Measurements from ENCODE around the gene SLC9A5. TPM values are rescaled to one million over a fixed set of nuclear protein-coding genes. Genes with fewer than 3 reads are reported as not detected.
A peak's percentile ranks its signal among the peaks of the same experiment; 100 is the strongest.

Gene SLC9A5
- polyA plus RNA-seq, 3 donors = 1.0 TPM; not detected in 2

DNA sequence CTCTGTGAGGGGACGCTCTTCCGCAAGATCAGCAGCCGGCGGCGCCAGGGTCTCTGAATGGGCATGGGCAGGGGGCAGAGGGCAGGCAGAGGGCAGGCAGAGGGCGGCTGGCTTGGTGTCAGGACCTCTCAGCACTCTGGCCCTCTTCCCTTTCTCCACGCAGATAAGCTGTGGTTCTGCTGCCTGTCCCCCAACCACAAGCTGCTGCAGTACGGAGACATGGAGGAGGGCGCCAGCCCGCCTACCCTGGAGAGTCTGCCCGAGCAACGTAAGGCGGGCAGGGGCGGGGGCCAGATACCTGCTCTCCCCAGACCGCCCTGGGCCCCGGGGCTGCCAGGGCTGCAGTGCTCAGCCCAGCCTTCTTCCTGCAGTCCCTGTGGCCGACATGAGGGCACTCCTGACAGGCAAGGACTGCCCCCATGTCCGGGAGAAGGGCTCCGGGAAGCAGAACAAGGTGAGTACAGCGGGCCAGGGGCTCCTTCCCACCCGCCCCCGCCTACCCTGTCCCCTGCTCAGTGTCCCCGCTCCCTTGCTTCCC, 45.8 kb upstream of the SLC9A5 start:
- Mint-ChIP-seq H3K27ac (no peak overlapping the region), H3K4me3 (no peak overlapping the region), H3K27me3 (ENCODE audit: low read depth in 3 of 3) (peaks cover 0 to 3% (median 1%) of the 10 kb centered on the region in 3 donors), H3K9me3 (peaks cover 0 to 2% (median 0%) of the 10 kb centered on the region in 7 donors), H3K4me1 (peaks cover 4% of the 10 kb centered on the region), H3K36me3 (peaks cover 44 to 72% of the 10 kb centered on the region in 2 donors)
- Histone ChIP-seq H3K36me3 (replicated peaks in 1 of 2; ENCODE audit: control insufficient read depth in 1 of 2, insufficient read depth in 2 of 2, low read length in 2 of 2) (peaks cover 46 to 70% of the 10 kb centered on the region in 2 donors), H3K27me3 (ENCODE audit: control insufficient read depth in 2 of 2, insufficient read depth in 2 of 2, low read length in 2 of 2) (no peaks in the 10 kb centered on the region), H3K27ac (ENCODE audit: low read depth in 1 of 2, low read length in 2 of 2) (no peak overlapping the region), H3K4me3 (replicated peaks in 1 of 3; ENCODE audit: low read depth in 2 of 3, low read length in 3 of 3) (no peak overlapping the region), H3K4me2 (replicated peaks; ENCODE audit: extremely low read depth, low read length, poor library complexity, severe bottlenecking) (no peak overlapping the region), H3K9me3 (replicated peaks in 1 of 2; ENCODE audit: control insufficient read depth in 1 of 2, insufficient read depth in 1 of 2, low read length in 2 of 2) (no peaks in the 10 kb centered on the region), H4K20me1 (ENCODE audit: insufficient read depth, low read length) (peaks cover 20% of the 10 kb centered on the region), H3K79me2 (ENCODE audit: insufficient read depth, low read length) (no peaks in the 10 kb centered on the region), H2AFZ (ENCODE audit: insufficient read depth, low read depth, low read length, poor library complexity, severe bottlenecking) (no peak overlapping the region), H3K4me1 (ENCODE audit: control insufficient read depth in 1 of 2, insufficient read depth in 2 of 2, low read length in 2 of 2) (no peaks in the 10 kb centered on the region), H3K9ac (ENCODE audit: insufficient read depth, low read length, poor library complexity, severe bottlenecking) (no peak overlapping the region)
- no peak for DNase-seq
- TF ChIP-seq, protein P1, sequence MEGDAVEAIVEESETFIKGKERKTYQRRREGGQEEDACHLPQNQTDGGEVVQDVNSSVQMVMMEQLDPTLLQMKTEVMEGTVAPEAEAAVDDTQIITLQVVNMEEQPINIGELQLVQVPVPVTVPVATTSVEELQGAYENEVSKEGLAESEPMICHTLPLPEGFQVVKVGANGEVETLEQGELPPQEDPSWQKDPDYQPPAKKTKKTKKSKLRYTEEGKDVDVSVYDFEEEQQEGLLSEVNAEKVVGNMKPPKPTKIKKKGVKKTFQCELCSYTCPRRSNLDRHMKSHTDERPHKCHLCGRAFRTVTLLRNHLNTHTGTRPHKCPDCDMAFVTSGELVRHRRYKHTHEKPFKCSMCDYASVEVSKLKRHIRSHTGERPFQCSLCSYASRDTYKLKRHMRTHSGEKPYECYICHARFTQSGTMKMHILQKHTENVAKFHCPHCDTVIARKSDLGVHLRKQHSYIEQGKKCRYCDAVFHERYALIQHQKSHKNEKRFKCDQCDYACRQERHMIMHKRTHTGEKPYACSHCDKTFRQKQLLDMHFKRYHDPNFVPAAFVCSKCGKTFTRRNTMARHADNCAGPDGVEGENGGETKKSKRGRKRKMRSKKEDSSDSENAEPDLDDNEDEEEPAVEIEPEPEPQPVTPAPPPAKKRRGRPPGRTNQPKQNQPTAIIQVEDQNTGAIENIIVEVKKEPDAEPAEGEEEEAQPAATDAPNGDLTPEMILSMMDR (IDR thresholded peaks at IDR 0.05) = no peak
- intact Hi-C loops (cut with micrococcal nuclease) = no loop called here
- 95% methylated on average over 22 of the region's 23 CpGs for WGBS (ENCODE audit: insufficient coverage)

DNA sequence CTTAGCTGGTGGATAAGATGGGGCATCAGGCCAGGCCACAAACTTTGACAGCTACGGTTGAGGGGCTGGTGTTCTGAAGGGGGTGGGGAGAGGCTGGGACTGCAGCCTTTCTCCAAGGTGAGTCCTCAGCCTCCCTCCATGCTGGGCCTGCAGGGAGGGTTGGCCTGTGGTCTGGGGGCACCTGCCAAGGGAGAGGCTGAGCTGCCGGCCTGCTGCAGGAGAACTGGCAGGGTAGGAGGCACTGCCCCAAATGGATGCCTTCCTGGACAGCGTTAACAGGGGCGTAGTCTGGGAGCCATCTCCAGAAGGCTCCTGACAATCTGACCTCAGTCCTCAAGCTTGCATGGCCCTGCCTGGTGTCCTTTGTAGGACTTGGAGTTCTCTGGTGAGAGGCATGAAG, 44.7 kb upstream of the SLC9A5 start:
- no peak overlapping the region for H3K27ac ChIP-seq (ENCODE audit: low read depth in 1 of 2, low read length in 2 of 2)
- H3K27me3 ChIP-seq (ENCODE audit: control insufficient read depth in 2 of 2, insufficient read depth in 2 of 2, low read length in 2 of 2) = no peaks in the 10 kb centered on the region
- H3K4me3 Mint-ChIP-seq = no peak overlapping the region
- no peak for DNase-seq
- no peak overlapping the region for H2AFZ ChIP-seq (ENCODE audit: insufficient read depth, low read depth, low read length, poor library complexity, severe bottlenecking)
- peak overlapping the region in 1 of 7 donors; percentile 10 for H3K27ac Mint-ChIP-seq
- peaks cover 43 to 60% of the 10 kb centered on the region in 2 donors for H3K36me3 ChIP-seq (replicated peaks in 1 of 2; ENCODE audit: control insufficient read depth in 1 of 2, insufficient read depth in 2 of 2, low read length in 2 of 2)
- no peaks in the 10 kb centered on the region for H3K79me2 ChIP-seq (ENCODE audit: insufficient read depth, low read length)
- H3K27me3 Mint-ChIP-seq (ENCODE audit: low read depth in 3 of 3) = peaks cover 0 to 5% (median 1%) of the 10 kb centered on the region in 3 donors
- 94% methylated on average over 3 of the region's 4 CpGs for WGBS (ENCODE audit: insufficient coverage)
- H3K9me3 Mint-ChIP-seq = peaks cover 0 to 2% (median 0%) of the 10 kb centered on the region in 7 donors
- H3K9me3 ChIP-seq (replicated peaks in 1 of 2; ENCODE audit: control insufficient read depth in 1 of 2, insufficient read depth in 1 of 2, low read length in 2 of 2) = no peaks in the 10 kb centered on the region
- TF ChIP-seq, protein P1 (IDR thresholded peaks at IDR 0.05) = no peak
- intact Hi-C loops (cut with micrococcal nuclease) = no loop called here
- peaks cover 38 to 65% of the 10 kb centered on the region in 2 donors for H3K36me3 Mint-ChIP-seq
- no peak overlapping the region for H3K9ac ChIP-seq (ENCODE audit: insufficient read depth, low read length, poor library complexity, severe bottlenecking)
- H3K4me1 ChIP-seq (ENCODE audit: control insufficient read depth in 1 of 2, insufficient read depth in 2 of 2, low read length in 2 of 2) = no peaks in the 10 kb centered on the region
- no peak overlapping the region for H3K4me2 ChIP-seq (replicated peaks; ENCODE audit: extremely low read depth, low read length, poor library complexity, severe bottlenecking)
- peaks cover 2% of the 10 kb centered on the region for H3K4me1 Mint-ChIP-seq
- no peak overlapping the region for H3K4me3 ChIP-seq (replicated peaks in 1 of 3; ENCODE audit: low read depth in 2 of 3, low read length in 3 of 3)
- peaks cover 9% of the 10 kb centered on the region for H4K20me1 ChIP-seq (ENCODE audit: insufficient read depth, low read length)
